ENCODE measurements around the gene CNOT9. TPM values are rescaled to one million over a fixed set of nuclear protein-coding genes. Genes with fewer than 3 reads are reported as not detected.
A peak's percentile ranks its signal among the peaks of the same experiment; 100 is the strongest.
"Not testable (repeated sequence)": the region's sequence is repeated elsewhere in the genome, so short reads cannot be mapped to it uniquely, and the experiment has no call there.

Gene CNOT9
- total RNA-seq, result 17.7 TPM
- long read RNA-seq, full-length matches to known transcripts, result 17 of 20 reads
- long read RNA-seq, partial matches to known transcripts, result 0 of 20 reads
- long read RNA-seq, other reads (novel, unspliced or antisense), result 3 of 20 reads

GRCh38 chr2:218568190-218569037 is at the start of gene CNOT9, which contains the start of gene USP37:
TSS of gene CNOT9 (plus strand) at chr2:218568839. CDS start at chr2:218568955, 116 bp downstream.
TSS of gene USP37 (minus strand) at chr2:218568351. CDS start at chr2:218558653, 9,698 bp downstream.
- peak; percentile 98 for ATAC-seq (ENCODE audit: poor library complexity)
- intact Hi-C loops (cut with DNase I), result loop anchor here (10.0 kb wide), 1 partner anchor 86 kb away; the partner anchor contains the start of genes BCS1L and ZNF142
- DNase-seq, result peak; percentile 100

GRCh38 chr2:218518876-218519275 is 49.8 kb upstream of the CNOT9 start:
- ATAC-seq (ENCODE audit: poor library complexity) (no peak), DNase-seq (no peak)
- intact Hi-C loops (cut with DNase I), result no loop called here

GRCh38 chr2:218523651-218524050 is 45.0 kb upstream of the CNOT9 start:
- intact Hi-C loops (cut with DNase I), result no loop called here
- DNase-seq, result no peak

GRCh38 chr2:218528409-218528808 is 40.2 kb upstream of the CNOT9 start:
- DNase-seq; intact Hi-C loops (cut with DNase I); ATAC-seq (ENCODE audit: poor library complexity): not testable (repeated sequence)

More at GRCh38 chr2:218523651-218524050, 45.0 kb upstream of the CNOT9 start:
- no peak for ATAC-seq (ENCODE audit: poor library complexity)

GRCh38 chr2:218529990-218530389 is 38.6 kb upstream of the CNOT9 start:
- intact Hi-C loops (cut with DNase I), result no loop called here
- no peak for DNase-seq
- ATAC-seq (ENCODE audit: poor library complexity), result no peak

GRCh38 chr2:218536804-218537494 is 31.7 kb upstream of the CNOT9 start:
- no peak for ATAC-seq (ENCODE audit: poor library complexity)
- DNase-seq, result no peak
- intact Hi-C loops (cut with DNase I), result no loop called here

- ATAC-seq (ENCODE audit: poor library complexity) (no peak), DNase-seq (no peak)
- intact Hi-C loops (cut with DNase I), result no loop called here
Measured at GRCh38 chr2:218540015-218540414, 28.6 kb upstream of the CNOT9 start.

- DNase-seq (no peak), ATAC-seq (ENCODE audit: poor library complexity) (no peak)
- intact Hi-C loops (cut with DNase I), result no loop called here
Measured at GRCh38 chr2:218546012-218546411, 22.6 kb upstream of the CNOT9 start.

- no peak for ATAC-seq (ENCODE audit: poor library complexity)
- intact Hi-C loops (cut with DNase I), result no loop called here
- DNase-seq, result no peak
Measured at GRCh38 chr2:218547511-218547910, 21.1 kb upstream of the CNOT9 start.

GRCh38 chr2:218547978-218548377 is 20.7 kb upstream of the CNOT9 start:
- intact Hi-C loops (cut with DNase I), result no loop called here
- DNase-seq, result no peak
- no peak for ATAC-seq (ENCODE audit: poor library complexity)

GRCh38 chr2:218554225-218554624 is 14.4 kb upstream of the CNOT9 start:
- DNase-seq; intact Hi-C loops (cut with DNase I); ATAC-seq (ENCODE audit: poor library complexity): not testable (repeated sequence)

- no peak for DNase-seq
- no peak for ATAC-seq (ENCODE audit: poor library complexity)
- intact Hi-C loops (cut with DNase I), result no loop called here
Measured at GRCh38 chr2:218555527-218555926, 13.1 kb upstream of the CNOT9 start.

GRCh38 chr2:218557941-218558340 is 10.7 kb upstream of the CNOT9 start:
- no peak for DNase-seq
- intact Hi-C loops (cut with DNase I), result no loop called here
- ATAC-seq (ENCODE audit: poor library complexity), result no peak

GRCh38 chr2:218558986-218559385 is 9.7 kb upstream of the CNOT9 start:
- no peak for DNase-seq
- intact Hi-C loops (cut with DNase I), result no loop called here
- ATAC-seq (ENCODE audit: poor library complexity), result no peak

GRCh38 chr2:218564056-218564455 is 4.6 kb upstream of the CNOT9 start:
- DNase-seq (no peak), ATAC-seq (ENCODE audit: poor library complexity) (no peak)
- intact Hi-C loops (cut with DNase I), result loop anchor here (10.0 kb wide), 1 partner anchor 91 kb away; the partner anchor contains the start of genes BCS1L and ZNF142

- DNase-seq (no peak), ATAC-seq (ENCODE audit: poor library complexity) (no peak)
- intact Hi-C loops (cut with DNase I), result loop anchor here (2.0 to 10.0 kb wide), 2 partner anchors 89 to 159 kb away; partner anchors contain the start of genes BCS1L and ZNF142
Measured at GRCh38 chr2:218566296-218566695, 2.3 kb upstream of the CNOT9 start.

- DNase-seq (no peak), ATAC-seq (ENCODE audit: poor library complexity) (peak; percentile 32)
- intact Hi-C loops (cut with DNase I), result loop anchor here (2.0 to 10.0 kb wide), 2 partner anchors 87 to 161 kb away; partner anchors contain the start of genes BCS1L and ZNF142
Measured at GRCh38 chr2:218567797-218568189, 846 bp upstream of the CNOT9 start.

- ATAC-seq (ENCODE audit: poor library complexity) (peak; percentile 9), DNase-seq (peak; percentile 54)
- intact Hi-C loops (cut with DNase I), result loop anchor here (10.0 kb wide), 1 partner anchor 86 kb away; the partner anchor contains the start of genes BCS1L and ZNF142
Measured at GRCh38 chr2:218569038-218569431, 396 bp downstream of the CNOT9 start.

Data from Right ventricle myocardium superior (tissue), 1 donor.